Measurements from ENCODE around the gene TNFRSF14. TPM values are rescaled to one million over a fixed set of nuclear protein-coding genes. Genes with fewer than 3 reads are reported as not detected.

Gene TNFRSF14
- total RNA-seq, 2 experiments from 2014 or later, result 15.7 to 18.5 TPM

DNA sequence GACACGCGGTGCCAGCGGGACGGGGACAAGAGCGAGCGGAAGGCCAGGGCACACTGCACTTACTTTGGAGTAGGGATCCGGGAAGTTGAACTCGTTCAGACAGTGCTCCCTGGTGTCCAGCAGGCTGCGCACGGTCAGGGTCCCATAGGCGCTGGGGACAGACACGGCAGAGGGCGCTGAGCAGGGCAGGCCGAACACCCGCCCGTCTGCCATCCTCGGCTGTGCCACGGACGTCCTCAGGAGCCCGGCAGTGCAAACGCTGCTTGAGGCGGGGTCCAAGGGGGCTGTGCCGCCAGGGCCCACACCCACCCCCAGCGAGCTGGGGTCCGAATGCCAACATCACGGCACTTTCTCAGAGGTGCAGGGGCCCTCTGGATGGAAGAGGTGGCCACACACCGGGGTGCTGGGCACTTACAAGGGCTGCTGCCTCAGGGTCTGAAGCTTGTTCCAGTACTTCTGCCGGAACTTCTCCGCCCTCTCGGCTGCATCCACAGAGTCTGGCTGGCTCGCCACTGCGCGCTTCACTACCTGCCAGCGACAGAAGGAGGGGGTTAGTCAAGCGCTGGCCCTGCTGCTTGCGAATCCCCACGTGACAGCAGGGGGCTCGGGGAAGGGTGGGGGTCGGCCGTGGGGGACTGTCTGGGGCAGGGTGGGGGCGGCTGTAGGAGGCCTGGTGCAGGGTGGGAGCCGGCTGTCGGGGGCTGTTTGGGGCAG is 42.1 kb upstream of the TNFRSF14 start:
- H4K20me1 ChIP-seq (ENCODE audit: insufficient read depth, low read length), result no peaks in the 10 kb centered on the region; the same call in 1 of the 2 replicates

DNA sequence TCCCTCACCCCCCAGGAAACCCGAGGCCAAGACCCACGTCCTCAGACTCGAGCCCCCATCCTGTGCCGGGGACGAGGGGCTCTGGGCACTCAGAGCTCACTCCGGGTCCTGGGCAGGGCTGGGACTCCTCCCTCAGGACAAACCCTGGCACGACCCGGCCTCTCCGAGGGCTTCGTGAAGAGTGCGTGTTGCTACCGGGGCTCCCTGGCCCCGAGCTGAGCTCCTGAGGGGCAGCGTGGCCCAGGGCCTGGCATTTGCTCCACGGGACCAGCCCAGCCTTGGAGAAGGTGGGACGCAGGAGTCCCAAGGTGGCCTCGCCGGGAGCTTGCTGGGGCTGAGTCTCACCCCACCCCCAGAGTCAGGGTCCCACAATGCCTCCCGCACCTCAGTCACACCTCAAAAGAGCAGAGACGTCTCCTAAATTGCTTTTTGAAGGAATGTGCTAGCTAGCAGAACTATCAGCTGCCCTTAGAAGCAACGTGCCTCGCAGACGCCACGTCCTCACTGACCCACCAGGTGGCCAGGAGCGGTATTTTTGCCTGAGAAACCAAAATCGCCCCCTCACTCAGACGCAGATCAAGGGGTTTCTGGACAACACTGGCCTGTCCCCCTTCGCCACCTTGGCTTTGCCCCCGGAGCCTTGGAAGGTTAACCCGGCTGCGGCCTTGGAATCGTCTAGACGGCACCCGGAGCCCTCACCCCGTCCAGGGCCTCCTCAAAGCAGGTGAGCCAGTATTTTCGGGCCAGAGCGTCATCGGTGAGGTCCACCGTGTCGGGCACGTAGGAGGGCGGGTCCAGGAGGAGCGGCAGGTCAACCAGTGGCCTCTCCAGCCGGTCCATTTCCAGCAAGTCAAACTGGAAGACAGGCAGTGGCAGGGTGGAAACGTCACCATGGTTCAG is 41.1 kb upstream of the TNFRSF14 start:
- BruUV-seq (replicated peaks), result no TSS peak
- Histone ChIP-seq H3K9me3 (ENCODE audit: low read length) (no peaks in the 10 kb centered on the region), H3K9me2 (ENCODE audit: insufficient read depth, low read length) (no peaks in the 10 kb centered on the region), H3K4me2 (ENCODE audit: low read length) (no peak overlapping the region), H4K20me1 (ENCODE audit: insufficient read depth, low read length) (no peaks in the 10 kb centered on the region; the same call in 1 of the 2 replicates), H3K4me1 (ENCODE audit: insufficient read depth, low read length, poor library complexity, severe bottlenecking) (no peaks in the 10 kb centered on the region), H3K4me3 (ENCODE audit: low read depth, low read length, poor library complexity, severe bottlenecking) (no peak overlapping the region), H3K79me2 (ENCODE audit: insufficient read depth, low read depth, low read length) (no peaks in the 10 kb centered on the region), H3K36me3 (ENCODE audit: insufficient read depth, low read length) (peaks cover 90% of the 10 kb centered on the region), H2AFZ (ENCODE audit: low read length) (no peak overlapping the region), H3K27ac (ENCODE audit: low read depth, low read length, poor library complexity, severe bottlenecking) (no peak overlapping the region)
- DNase-seq (ENCODE audit: low spot score), result no peak
- TF ChIP-seq EZH2phosphoT487 (IDR thresholded peaks at IDR 0.05; ENCODE audit: borderline replicate concordance, low read depth, low read length), result no peak
- TF ChIP-seq, protein P1, sequence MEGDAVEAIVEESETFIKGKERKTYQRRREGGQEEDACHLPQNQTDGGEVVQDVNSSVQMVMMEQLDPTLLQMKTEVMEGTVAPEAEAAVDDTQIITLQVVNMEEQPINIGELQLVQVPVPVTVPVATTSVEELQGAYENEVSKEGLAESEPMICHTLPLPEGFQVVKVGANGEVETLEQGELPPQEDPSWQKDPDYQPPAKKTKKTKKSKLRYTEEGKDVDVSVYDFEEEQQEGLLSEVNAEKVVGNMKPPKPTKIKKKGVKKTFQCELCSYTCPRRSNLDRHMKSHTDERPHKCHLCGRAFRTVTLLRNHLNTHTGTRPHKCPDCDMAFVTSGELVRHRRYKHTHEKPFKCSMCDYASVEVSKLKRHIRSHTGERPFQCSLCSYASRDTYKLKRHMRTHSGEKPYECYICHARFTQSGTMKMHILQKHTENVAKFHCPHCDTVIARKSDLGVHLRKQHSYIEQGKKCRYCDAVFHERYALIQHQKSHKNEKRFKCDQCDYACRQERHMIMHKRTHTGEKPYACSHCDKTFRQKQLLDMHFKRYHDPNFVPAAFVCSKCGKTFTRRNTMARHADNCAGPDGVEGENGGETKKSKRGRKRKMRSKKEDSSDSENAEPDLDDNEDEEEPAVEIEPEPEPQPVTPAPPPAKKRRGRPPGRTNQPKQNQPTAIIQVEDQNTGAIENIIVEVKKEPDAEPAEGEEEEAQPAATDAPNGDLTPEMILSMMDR (conservative IDR thresholded peaks at IDR 0.05; ENCODE audit: low read length), result no peak
- POLR2A ChIA-PET, result no interaction called here
- intact Hi-C loops (cut with micrococcal nuclease; ENCODE audit: unreplicated experiment), result no loop called here
- CTCF ChIA-PET (ENCODE audit: unreplicated experiment), result no interaction called here

More for the DNA sequence above, 42.1 kb upstream of the TNFRSF14 start:
- Histone ChIP-seq H3K79me2 (ENCODE audit: insufficient read depth, low read depth, low read length) (no peaks in the 10 kb centered on the region), H3K36me3 (ENCODE audit: insufficient read depth, low read length) (peaks cover 90% of the 10 kb centered on the region), H3K27ac (ENCODE audit: low read depth, low read length, poor library complexity, severe bottlenecking) (no peak overlapping the region), H3K9me3 (ENCODE audit: low read length) (no peaks in the 10 kb centered on the region), H2AFZ (ENCODE audit: low read length) (no peak overlapping the region), H3K4me3 (ENCODE audit: low read depth, low read length, poor library complexity, severe bottlenecking) (no peak overlapping the region), H3K9me2 (ENCODE audit: insufficient read depth, low read length) (no peaks in the 10 kb centered on the region), H3K4me1 (ENCODE audit: insufficient read depth, low read length, poor library complexity, severe bottlenecking) (no peaks in the 10 kb centered on the region), H3K4me2 (ENCODE audit: low read length) (no peak overlapping the region)
- BruUV-seq (replicated peaks), result no TSS peak
- POLR2A ChIA-PET, result no interaction called here
- no peak for DNase-seq (ENCODE audit: low spot score)
- TF ChIP-seq, protein P1 (conservative IDR thresholded peaks at IDR 0.05; ENCODE audit: low read length), result no peak
- TF ChIP-seq EZH2phosphoT487 (IDR thresholded peaks at IDR 0.05; ENCODE audit: borderline replicate concordance, low read depth, low read length), result no peak
- intact Hi-C loops (cut with micrococcal nuclease; ENCODE audit: unreplicated experiment), result no loop called here
- CTCF ChIA-PET (ENCODE audit: unreplicated experiment), result no interaction called here

GRCh38 chr1:2515763-2516080 is 40.4 kb upstream of the TNFRSF14 start:
- Histone ChIP-seq H3K9me3 (ENCODE audit: low read length) (no peaks in the 10 kb centered on the region), H4K20me1 (ENCODE audit: insufficient read depth, low read length) (no peaks in the 10 kb centered on the region; the same call in 1 of the 2 replicates), H3K4me2 (ENCODE audit: low read length) (no peak overlapping the region), H2AFZ (ENCODE audit: low read length) (no peak overlapping the region), H3K4me1 (ENCODE audit: insufficient read depth, low read length, poor library complexity, severe bottlenecking) (no peaks in the 10 kb centered on the region), H3K36me3 (ENCODE audit: insufficient read depth, low read length) (peaks cover 90% of the 10 kb centered on the region), H3K79me2 (ENCODE audit: insufficient read depth, low read depth, low read length) (no peaks in the 10 kb centered on the region), H3K27ac (ENCODE audit: low read depth, low read length, poor library complexity, severe bottlenecking) (no peak overlapping the region), H3K9me2 (ENCODE audit: insufficient read depth, low read length) (no peaks in the 10 kb centered on the region), H3K4me3 (ENCODE audit: low read depth, low read length, poor library complexity, severe bottlenecking) (no peak overlapping the region)
- POLR2A ChIA-PET, result no interaction called here
- no TSS peak for BruUV-seq (replicated peaks)
- intact Hi-C loops (cut with micrococcal nuclease; ENCODE audit: unreplicated experiment), result no loop called here
- DNase-seq (ENCODE audit: low spot score), result no peak
- TF ChIP-seq, protein P1 (conservative IDR thresholded peaks at IDR 0.05; ENCODE audit: low read length), result no peak
- TF ChIP-seq EZH2phosphoT487 (IDR thresholded peaks at IDR 0.05; ENCODE audit: borderline replicate concordance, low read depth, low read length), result no peak
- CTCF ChIA-PET (ENCODE audit: unreplicated experiment), result no interaction called here
